GM23338 (cell line): ENCODE results near the gene RGS6. TPM values are rescaled to one million over a fixed set of nuclear protein-coding genes. Genes with fewer than 3 reads are reported as not detected.

ENCODE experiments used
- ATAC-seq: fragments of 200-7000 bp; cut with Tn5 transposase; 3 replicates; pipeline ENCODE4 v1.9.1; 2020
- DNase-seq: peaks from one replicate; pipeline ENCODE4 v3.0.0-alpha.2; 2015; ENCODE audit warnings: low spot score
- H2AFZ ChIP-seq: fragments of 200-600 bp; sonication (generic); 2 replicates; pipeline ENCODE4 v1.8.0; 2016; ENCODE audit warnings: antibody characterized with exemption, mild to moderate bottlenecking, moderate library complexity
- H3F3A ChIP-seq: fragments of 200-600 bp; sonication (generic); replicated peaks from 2 replicates; pipeline ENCODE4 v1.8.0; 2017; ENCODE audit warnings: antibody characterized with exemption, mixed run types, low read depth
- H3K27ac ChIP-seq: fragments of 200-600 bp; sonication (generic); 2 replicates; pipeline ENCODE4 v1.6.1; 2016; ENCODE audit warnings: low read depth
- H3K27me3 ChIP-seq: fragments of 200-600 bp; sonication (generic); 2 replicates; pipeline ENCODE4 v1.8.0; 2016; ENCODE audit warnings: mild to moderate bottlenecking, mixed run types, moderate library complexity; ENCODE audit not compliant: insufficient read depth
- H3K36me3 ChIP-seq: fragments of 200-600 bp; sonication (generic); 2 replicates; pipeline ENCODE4 v1.8.0; 2016; ENCODE audit warnings: mild to moderate bottlenecking; ENCODE audit not compliant: insufficient read depth
- H3K4me1 ChIP-seq: fragments of 200-600 bp; sonication (generic); 2 replicates; pipeline ENCODE4 v1.8.0; 2016; ENCODE audit warnings: mild to moderate bottlenecking, moderate library complexity; ENCODE audit not compliant: insufficient read depth
- H3K4me2 ChIP-seq: fragments of 200-600 bp; sonication (generic); 2 replicates; pipeline ENCODE4 v1.7.1; 2017; ENCODE audit warnings: mixed run types
- H3K4me3 ChIP-seq: fragments of 200-600 bp; sonication (generic); 2 replicates; pipeline ENCODE4 v1.6.1; 2016; ENCODE audit warnings: mixed run types
- H3K79me2 ChIP-seq: fragments of 200-600 bp; sonication (generic); replicated peaks from 2 replicates; pipeline ENCODE4 v1.8.0; 2017; ENCODE audit warnings: mild to moderate bottlenecking; ENCODE audit not compliant: insufficient read depth
- H3K9me2 ChIP-seq: fragments of 200-600 bp; sonication (generic); 2 replicates; pipeline ENCODE4 v1.8.0; 2017; ENCODE audit not compliant: insufficient read depth
- H4K20me1 ChIP-seq: fragments of 200-600 bp; sonication (generic); replicated peaks from 2 replicates; pipeline ENCODE4 v1.8.0; 2017; ENCODE audit warnings: mild to moderate bottlenecking; ENCODE audit not compliant: insufficient read depth
- H3K27ac Mint-ChIP-seq: 2 replicates; pipeline ENCODE4 v1.8.0; 2020; ENCODE audit warnings: inconsistent platforms, mild to moderate bottlenecking, moderate library complexity, mixed read lengths
- H3K27me3 Mint-ChIP-seq: 3 replicates; pipeline ENCODE4 v1.8.0; 2022; ENCODE audit warnings: low read depth, mild to moderate bottlenecking, moderate library complexity, mixed read lengths, inconsistent platforms; ENCODE audit not compliant: insufficient read depth, poor library complexity
- H3K36me3 Mint-ChIP-seq: 3 replicates; pipeline ENCODE4 v1.8.0; 2021; ENCODE audit warnings: low read depth, mild to moderate bottlenecking, inconsistent platforms, moderate library complexity, mixed read lengths
- H3K4me1 Mint-ChIP-seq: 3 replicates; pipeline ENCODE4 v1.8.0; 2020; ENCODE audit warnings: mild to moderate bottlenecking, inconsistent platforms, mixed read lengths
- H3K4me3 Mint-ChIP-seq: 3 replicates; pipeline ENCODE4 v1.8.0; 2021; ENCODE audit warnings: moderate library complexity, mild to moderate bottlenecking, inconsistent platforms, mixed read lengths
- H3K9me3 Mint-ChIP-seq: 3 replicates; pipeline ENCODE4 v1.8.0; 2020; ENCODE audit warnings: moderate library complexity, mild to moderate bottlenecking, inconsistent platforms, mixed read lengths
- CREB1 ChIP-seq: fragments of 250-450 bp; sonication (Bioruptor Pico); IDR thresholded peaks from 2 replicates; pipeline ENCODE4 v1.5.0; 2020; ENCODE audit warnings: low read depth, mild to moderate bottlenecking, moderate library complexity
- EZH2 ChIP-seq: fragments of 200-600 bp; sonication (generic); IDR thresholded peaks from one replicate; pipeline ENCODE4 v1.8.0; 2017; ENCODE audit warnings: antibody characterized with exemption, mild to moderate bottlenecking, low read depth; ENCODE audit not compliant: unreplicated experiment
- EZH2phosphoT487 ChIP-seq: fragments of 200-600 bp; sonication (generic); IDR thresholded peaks from one replicate; pipeline ENCODE4 v1.8.1; 2018; ENCODE audit warnings: antibody characterized with exemption; ENCODE audit not compliant: unreplicated experiment
- JUNB ChIP-seq: IDR thresholded peaks from one replicate; pipeline ENCODE4 v1.6.1; 2016; ENCODE audit warnings: antibody characterized with exemption; ENCODE audit not compliant: unreplicated experiment
- NANOG ChIP-seq: IDR thresholded peaks from 2 replicates; pipeline ENCODE4 v1.6.1; 2016; ENCODE audit warnings: antibody characterized with exemption, borderline replicate concordance
- POLR2AphosphoS5 ChIP-seq: IDR thresholded peaks from 2 replicates; pipeline ENCODE4 v1.6.1; 2016; ENCODE audit warnings: antibody characterized with exemption, low read depth
- STAT1 ChIP-seq: IDR thresholded peaks from one replicate; pipeline ENCODE4 v1.6.1; 2016; ENCODE audit warnings: antibody characterized with exemption; ENCODE audit not compliant: unreplicated experiment
- ZNF331 ChIP-seq: fragments of 250-450 bp; sonication (Bioruptor Pico); IDR thresholded peaks from 2 replicates; pipeline ENCODE4 v1.5.0; 2020; ENCODE audit warnings: low read depth, mild to moderate bottlenecking, moderate library complexity
- ZNF462 ChIP-seq: fragments of 250-450 bp; sonication (Bioruptor Pico); IDR thresholded peaks from 2 replicates; pipeline ENCODE4 v1.5.0; 2020; ENCODE audit warnings: mild to moderate bottlenecking, moderate library complexity
- polyA plus RNA-seq: library from polyadenylated mRNA; unstranded; fragments of >200 nt; fragmentation: Nextera tagmentation; extraction: Ambion mirVana; gene quantifications from 2 replicates; pipeline ENCODE4 v1.2.1, GENCODE V29; 2016
- total RNA-seq: library from RNA; depleted of rRNA; stranded (reverse); fragments of >200 nt; shearing (Covaris generic); gene quantifications from 2 replicates; pipeline ENCODE4 v1.2.3, GENCODE V29; 2014

RGS6 gene
- total and polyA plus RNA-seq, 2 experiments from 2014 or later = 0.66 to 0.83 TPM

GRCh38 chr14:72301352-72301751 is 369.1 kb downstream of the RGS6 start:
- no peaks in the 10 kb centered on the region for H3K27me3 ChIP-seq
- no peak for DNase-seq
- ATAC-seq = no peak

GRCh38 chr14:72303930-72304329 is 371.7 kb downstream of the RGS6 start:
- H3K79me2 ChIP-seq = no peaks in the 10 kb centered on the region
- H3K4me3 Mint-ChIP-seq = no peak overlapping the region
- no peak overlapping the region for H3K4me2 ChIP-seq
- H3K27ac Mint-ChIP-seq = no peak overlapping the region
- H3K4me1 ChIP-seq = no peaks in the 10 kb centered on the region
- H3K4me1 Mint-ChIP-seq = no peaks in the 10 kb centered on the region
- H2AFZ ChIP-seq = no peak overlapping the region
- ATAC-seq = no peak
- no peak overlapping the region for H3K27ac ChIP-seq
- H3K27me3 Mint-ChIP-seq = peaks cover 3% of the 10 kb centered on the region
- H3K27me3 ChIP-seq = no peaks in the 10 kb centered on the region
- H4K20me1 ChIP-seq = no peaks in the 10 kb centered on the region
- H3K36me3 Mint-ChIP-seq = peaks cover 19% of the 10 kb centered on the region; the same call in 2 of the 3 replicates
- no peak for DNase-seq
- H3F3A ChIP-seq = no peaks in the 10 kb centered on the region
- peaks cover 37% of the 10 kb centered on the region for H3K9me3 Mint-ChIP-seq
- H3K36me3 ChIP-seq = no peaks in the 10 kb centered on the region; the same call in 1 of the 2 replicates
- TF ChIP-seq POLR2AphosphoS5 = no peak
- TF ChIP-seq ZNF462 (CRISPR knock-in tag) = no peak
- no peak for TF ChIP-seq NANOG
- no peak for TF ChIP-seq EZH2phosphoT487
- TF ChIP-seq CREB1 (CRISPR knock-in tag) = no peak
- no peak for TF ChIP-seq JUNB
- no peak for TF ChIP-seq EZH2
- no peak for TF ChIP-seq STAT1
- TF ChIP-seq ZNF331 (CRISPR knock-in tag) = no peak
- H3K4me3 ChIP-seq = no peak overlapping the region
- 0 out of 2 replicates have a peak, but pooled peaks cover 3% of the 10 kb centered on the region for H3K9me2 ChIP-seq

More at GRCh38 chr14:72301352-72301751, 369.1 kb downstream of the RGS6 start:
- H3K36me3 ChIP-seq = no peaks in the 10 kb centered on the region; the same call in 1 of the 2 replicates
- H4K20me1 ChIP-seq = no peaks in the 10 kb centered on the region
- TF ChIP-seq NANOG = no peak
- no peak overlapping the region for H3K27ac ChIP-seq
- no peaks in the 10 kb centered on the region for H3K4me1 Mint-ChIP-seq
- H3K27ac Mint-ChIP-seq = no peak overlapping the region
- peaks cover 3% of the 10 kb centered on the region for H3K27me3 Mint-ChIP-seq
- H3F3A ChIP-seq = no peaks in the 10 kb centered on the region
- 0 out of 2 replicates have a peak, but pooled peaks cover 3% of the 10 kb centered on the region for H3K9me2 ChIP-seq
- no peak overlapping the region for H2AFZ ChIP-seq
- H3K4me3 ChIP-seq = no peak overlapping the region
- no peak overlapping the region for H3K4me3 Mint-ChIP-seq
- H3K79me2 ChIP-seq = no peaks in the 10 kb centered on the region
- no peak overlapping the region for H3K4me2 ChIP-seq
- peaks cover 19% of the 10 kb centered on the region; the same call in 2 of the 3 replicates for H3K36me3 Mint-ChIP-seq
- no peaks in the 10 kb centered on the region for H3K4me1 ChIP-seq
- peaks cover 32% of the 10 kb centered on the region for H3K9me3 Mint-ChIP-seq
